ENCODE measurements around the gene MPZL1.

The MPZL1 gene

DNA sequence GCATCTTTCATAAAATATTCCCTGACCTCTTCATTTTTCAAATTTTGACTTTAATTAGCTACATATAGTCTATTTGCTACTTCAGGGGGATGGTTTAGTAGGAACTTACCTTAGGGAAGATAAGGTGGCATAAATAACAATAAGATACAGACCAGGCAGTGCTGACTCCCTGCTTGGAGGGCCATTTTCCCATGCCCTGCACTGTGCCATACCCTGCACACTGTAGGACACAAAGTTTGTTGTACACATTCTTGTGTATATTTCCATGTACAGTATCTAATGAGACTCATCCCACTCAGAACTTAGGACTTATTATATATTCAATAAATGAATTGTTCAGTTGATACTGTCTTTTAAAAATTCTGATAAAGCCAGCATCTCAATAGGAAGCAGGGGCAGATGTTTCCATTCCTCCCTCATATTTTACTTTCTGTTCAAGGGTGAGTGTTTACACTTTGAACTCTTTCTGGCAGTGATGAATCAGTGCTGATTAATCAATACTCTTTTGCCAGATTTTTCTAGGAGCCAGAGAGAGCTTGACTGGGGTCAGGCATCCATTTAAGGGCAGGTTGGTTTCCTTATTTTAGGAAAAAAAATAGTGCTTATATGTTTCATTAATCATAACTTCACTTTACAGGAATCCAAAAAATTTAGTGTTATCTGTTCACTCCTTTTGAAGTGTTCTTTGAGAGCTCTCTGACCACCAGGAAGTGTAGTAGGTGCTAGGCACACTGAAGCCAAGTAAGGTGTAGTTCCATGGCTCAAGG, 30.6 kb downstream of the MPZL1 start:
- DNase-seq: no peak

GRCh38 chr1:167755654-167756053, 33.9 kb downstream of the MPZL1 start:
- DNase-seq: no peak

DNA sequence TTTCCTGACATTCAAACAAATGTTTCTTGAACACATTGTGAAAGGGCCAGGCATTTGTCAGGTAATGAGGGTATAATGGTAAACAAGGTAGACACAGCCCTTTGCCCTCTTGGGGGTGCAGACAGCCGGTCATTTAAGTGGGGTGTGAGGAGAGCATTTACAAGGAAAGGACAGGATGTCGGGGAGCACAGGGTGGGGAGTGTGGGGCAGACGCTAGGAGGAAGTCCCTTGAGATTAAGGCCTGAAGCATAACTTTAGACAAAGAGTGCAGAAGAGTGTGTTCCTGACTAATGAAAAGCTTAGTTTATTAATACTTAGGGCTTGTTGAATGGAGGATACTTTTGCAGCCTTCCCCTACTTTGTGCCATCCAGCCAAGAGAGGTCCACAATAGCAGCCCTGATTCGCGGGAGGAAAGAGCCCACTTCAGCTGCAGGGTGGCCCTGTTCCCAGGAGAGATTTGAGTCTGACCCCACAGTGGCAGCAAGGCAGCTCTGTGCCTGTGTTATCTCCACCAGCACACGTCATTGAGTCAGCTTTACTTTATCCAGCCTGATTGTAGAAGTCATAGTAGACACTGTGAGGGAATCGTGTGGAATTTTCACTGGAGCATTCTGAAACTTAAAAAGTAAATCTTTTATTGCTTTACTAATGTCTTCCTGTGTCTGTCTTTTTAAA, 35.1 kb downstream of the MPZL1 start:
- DNase-seq: no peak

DNA sequence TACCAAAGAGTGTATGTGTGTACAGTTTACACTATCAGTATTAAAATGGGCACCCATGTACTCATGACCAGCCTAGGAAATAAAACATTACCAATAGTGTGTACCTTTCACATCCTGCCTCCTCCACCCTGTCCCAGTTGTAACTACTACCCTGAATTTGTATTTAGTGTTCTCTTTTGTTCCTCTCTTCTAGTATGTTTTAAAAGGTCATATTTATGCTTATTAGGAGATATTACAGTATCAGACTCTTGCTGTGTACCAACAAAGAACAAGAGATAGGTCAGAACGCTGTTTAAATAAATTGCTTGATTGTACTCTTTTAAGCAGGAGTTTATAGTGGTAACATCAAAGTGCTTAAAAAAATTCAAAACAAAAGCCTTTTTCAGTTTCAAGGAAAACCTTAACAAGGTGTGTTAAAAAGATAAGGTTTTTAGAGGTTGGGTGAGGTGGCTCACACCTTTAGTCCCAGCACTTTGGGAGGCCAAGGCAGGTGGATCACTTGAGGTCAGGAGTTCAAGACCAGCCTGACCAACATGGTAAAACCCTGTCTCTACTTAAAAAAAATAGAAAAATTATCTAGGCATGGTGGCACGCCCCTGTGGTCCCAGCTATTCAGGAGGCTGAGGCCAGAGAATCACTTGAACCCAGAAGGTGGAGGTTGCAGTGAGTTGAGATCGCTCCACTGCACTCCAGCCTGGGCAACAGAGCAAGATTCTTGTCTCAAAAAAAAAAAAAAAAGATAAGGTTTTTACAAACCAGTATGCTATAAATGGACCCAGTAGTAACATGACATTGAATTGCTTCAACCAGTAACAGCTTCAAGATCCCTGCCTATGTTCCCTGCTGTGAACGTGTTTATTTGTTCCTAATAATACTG, 35.9 kb downstream of the MPZL1 start:
- DNase-seq: no peak

GRCh38 chr1:167761400-167761799, 39.6 kb downstream of the MPZL1 start:
- DNase-seq: no peak

DNA sequence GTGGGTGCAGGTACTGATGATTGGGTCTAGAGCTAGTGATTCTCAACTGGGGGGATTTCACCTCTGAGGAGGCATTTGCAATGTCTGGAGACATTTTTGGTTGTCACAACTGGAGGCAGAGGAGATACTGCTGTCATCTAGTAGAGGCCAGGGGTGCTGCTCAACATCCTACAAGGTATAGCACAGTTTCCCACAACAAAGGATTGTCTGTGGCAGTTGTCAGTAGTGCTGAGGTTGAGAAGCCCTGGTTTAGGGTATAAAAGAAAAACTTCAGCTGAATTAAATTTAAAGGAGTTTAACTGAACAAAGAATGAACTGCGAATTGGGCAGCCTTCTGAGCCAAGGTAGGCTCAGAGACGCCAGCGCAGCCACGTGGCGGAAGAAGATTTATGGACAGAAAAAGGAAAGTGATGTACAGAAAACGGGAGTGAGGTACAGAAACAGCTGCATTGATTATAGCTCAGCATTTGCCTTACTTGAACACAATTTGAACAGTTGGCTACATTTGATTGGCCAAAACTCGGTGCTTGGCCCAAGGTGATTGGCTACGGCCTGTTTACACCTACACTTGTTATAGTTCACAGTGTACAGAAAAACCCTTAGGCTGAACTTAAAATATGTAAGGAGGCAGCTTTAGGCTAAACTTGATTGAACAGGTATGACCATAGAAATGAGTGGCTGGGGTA, 40.4 kb downstream of the MPZL1 start:
- no peak for DNase-seq

GRCh38 chr1:167763525-167764220, 41.9 kb downstream of the MPZL1 start:
- no peak for DNase-seq

DNA sequence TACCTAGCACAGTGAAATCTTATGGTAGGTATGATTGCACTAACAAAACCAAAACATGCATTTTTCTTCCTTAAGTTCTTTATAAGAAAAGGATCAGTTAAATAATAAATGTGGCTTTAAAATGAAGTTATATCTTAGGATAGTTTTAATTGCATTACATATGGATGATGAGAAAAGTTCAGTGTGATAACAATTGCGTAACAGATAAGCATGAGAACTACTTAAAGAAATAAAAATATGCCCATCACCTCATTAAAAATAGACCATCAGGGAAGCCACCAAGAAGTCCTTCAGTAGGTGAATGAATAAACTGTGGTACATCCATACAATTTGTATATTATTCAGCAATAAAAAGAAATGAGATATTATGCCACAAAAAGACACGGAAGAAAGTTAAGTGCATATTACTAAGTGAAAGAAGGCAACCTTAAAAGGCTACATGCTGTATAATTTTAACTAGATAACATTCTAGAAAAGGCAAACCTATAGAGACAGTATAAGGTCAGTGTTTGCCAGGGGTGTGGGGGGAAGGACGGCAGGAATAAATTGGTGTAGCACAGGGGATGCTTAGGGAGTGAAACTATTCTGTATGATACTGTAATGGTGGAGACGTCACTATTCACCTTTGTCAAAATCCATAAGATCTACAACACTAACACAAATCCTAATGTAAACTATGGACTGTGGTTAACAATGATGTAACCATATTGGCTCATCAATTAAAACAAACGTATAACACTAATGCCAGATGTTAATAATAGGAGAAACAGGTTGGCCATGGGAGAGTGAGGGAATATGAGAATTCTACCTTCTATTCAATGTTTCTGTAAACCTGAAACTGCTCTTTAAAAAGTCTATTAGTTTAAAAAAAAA, 42.9 kb downstream of the MPZL1 start:
- no peak for DNase-seq

- DNase-seq: no peak
These were observed 43.7 kb downstream of the MPZL1 start for GRCh38 chr1:167765496-167765895.

DNA sequence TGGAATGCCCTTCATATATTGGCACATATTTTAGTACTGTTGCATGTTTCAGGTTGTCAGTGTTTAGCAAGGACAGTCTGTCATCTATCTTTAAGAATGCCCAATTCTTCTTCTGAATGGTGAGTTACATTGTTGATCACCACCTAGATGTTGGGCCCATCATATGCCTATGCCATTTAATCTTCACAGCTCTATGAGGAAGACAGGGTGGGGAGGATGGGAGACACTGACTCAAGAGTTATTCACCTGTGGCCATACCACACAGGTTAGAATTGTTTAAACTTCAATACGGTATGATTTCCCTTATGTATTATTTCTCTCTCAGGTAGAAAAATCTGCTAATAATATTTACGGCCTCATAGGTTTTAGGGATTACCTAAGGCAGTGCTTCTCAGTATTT, 44.8 kb downstream of the MPZL1 start:
- DNase-seq: no peak

DNA sequence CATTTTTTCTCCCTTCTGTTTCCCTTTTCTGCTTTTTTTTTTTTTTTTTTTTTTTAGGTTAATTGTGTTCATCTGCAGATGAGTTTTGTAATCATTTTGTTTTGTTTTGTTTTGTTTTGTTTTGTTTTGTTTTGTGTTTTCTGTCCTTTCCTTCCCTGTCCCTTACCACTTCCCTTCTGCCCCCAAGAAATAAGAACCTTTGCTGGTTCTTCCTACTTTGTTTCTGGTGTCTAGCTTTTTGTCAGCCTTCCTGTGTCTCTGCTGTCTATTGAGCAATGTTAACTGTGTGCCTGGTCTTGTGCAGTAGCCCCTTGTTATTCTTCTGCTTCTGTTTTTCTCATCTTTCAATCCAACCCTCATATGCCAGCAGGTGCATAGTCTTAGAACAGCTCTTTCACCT, 46.0 kb downstream of the MPZL1 start:
- DNase-seq: no peak

DNA sequence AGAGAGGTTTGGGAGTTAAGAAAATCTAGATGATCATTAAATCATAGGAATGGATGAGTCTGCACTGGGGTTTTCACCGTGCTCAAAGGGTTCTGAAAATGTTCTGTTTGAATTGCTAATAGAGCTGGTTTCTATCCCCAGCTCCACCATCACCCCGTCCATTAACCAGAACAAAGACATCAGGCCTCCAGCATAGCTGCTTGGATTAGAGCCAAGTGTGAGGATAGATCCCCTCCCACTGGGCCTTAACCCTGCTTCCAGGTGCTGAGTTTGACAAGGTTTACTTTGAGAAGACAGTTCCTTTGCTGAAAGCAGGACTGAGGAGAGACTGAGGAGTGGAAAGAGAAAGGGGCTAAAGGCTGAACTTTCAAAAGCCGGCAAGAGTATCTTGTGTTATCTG, 48.3 kb downstream of the MPZL1 start:
- DNase-seq: no peak

GRCh38 chr1:167772436-167772835, 50.7 kb downstream of the MPZL1 start:
- DNase-seq: no peak

- DNase-seq: no peak
These were observed 51.7 kb downstream of the MPZL1 start for GRCh38 chr1:167773516-167773915.

DNA sequence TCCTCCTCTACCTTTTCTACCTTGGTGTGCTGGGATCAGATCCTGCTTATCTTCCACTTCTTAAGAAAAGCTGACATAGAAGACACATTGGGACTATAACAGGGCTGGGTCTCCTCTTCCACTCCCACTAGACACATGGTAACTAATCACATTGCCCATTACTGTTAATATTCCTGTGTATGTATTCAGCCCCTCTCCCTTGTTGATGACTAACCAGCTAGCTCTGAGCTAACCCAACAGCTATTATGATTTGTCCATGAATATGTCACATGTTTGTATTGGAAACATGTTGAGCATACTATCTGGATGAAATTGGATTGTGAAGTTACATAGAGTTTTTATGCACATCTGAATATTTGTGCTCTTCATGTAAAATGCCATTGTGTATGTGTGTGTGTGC, 52.9 kb downstream of the MPZL1 start:
- no peak for DNase-seq

DNA sequence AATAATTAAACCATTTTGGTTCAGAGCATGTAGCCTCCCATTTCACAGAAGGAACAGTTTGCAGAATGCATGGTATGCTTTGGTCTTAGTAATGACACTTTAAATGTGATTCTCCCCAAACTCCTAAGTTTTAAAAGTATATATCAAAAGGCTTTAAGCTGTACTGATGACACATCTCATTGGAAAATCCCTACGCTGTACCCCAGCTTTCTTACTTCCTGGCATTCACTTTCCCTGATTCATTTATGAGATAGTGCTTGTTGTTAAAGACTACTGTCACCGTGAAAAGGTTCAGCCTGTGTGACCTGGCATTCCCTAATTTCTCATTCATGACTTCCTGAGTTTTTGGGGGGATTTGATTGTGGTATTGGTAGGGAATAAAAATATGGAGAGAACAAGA, 53.4 kb downstream of the MPZL1 start:
- DNase-seq: no peak

DNA sequence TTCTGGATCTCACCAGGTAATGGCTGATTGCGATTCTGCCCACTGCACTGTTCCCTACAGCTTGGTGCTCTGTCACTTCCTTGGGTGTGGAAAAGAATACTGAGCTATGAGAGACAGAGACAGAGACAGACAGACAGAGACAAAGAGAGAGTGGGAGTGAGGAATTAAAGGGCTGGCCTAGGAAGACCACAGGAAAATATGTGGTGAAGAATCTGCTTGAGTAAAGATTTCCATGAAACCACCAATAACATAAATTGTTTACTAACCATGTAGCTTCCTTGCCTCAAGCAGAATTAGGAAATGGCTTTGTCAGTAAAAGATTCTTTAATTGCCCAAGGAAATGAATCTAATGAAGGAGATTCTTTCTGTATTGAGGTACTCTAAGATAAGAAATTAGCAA, 54.4 kb downstream of the MPZL1 start:
- DNase-seq: no peak

- DNase-seq: no peak
These were observed 55.0 kb downstream of the MPZL1 start for GRCh38 chr1:167776616-167777268.

DNA sequence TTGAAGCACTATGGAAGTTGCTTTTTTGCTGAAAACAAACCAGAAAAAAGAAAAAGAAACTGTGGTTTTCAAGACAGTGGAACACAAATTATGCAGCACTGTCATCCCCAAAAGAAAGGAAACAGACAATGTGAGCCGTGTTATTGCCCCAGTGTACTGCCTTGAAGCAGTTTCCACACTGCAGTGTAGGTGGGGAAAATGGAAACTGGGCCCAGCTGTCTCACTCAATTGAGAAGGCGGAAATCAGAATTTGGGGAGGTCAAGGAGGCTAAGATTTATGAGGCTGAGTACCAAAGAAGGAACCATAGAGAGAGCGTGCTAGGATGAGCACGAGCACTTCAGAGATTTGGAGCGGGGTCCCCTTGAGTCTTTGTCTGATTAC, 55.5 kb downstream of the MPZL1 start:
- DNase-seq: no peak

DNA sequence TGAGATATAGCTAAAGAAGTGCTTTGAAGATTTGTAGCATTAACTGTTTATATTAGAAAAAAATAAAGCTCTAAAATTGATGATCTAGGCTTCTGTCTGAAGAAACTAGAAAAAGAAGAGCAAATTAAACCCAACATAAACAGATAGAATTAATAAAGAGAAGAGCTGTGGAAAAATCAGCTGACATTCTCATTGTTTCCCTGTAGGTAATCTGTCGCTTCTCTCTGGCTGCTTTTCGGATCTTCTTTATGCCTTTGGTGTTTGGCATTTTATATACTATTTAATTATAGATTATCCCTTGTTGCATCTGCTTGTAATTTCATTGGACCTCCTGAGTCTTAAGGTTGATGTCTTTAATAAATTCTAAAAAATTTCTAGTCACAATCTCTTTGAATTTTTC, 59.8 kb downstream of the MPZL1 start:
- no peak for DNase-seq

GRCh38 chr1:167782946-167783345, 61.2 kb downstream of the MPZL1 start:
- no peak for DNase-seq
